Panc1 (cell line): Measurements from ENCODE around the gene TNFSF13. TPM values are rescaled to one million over a fixed set of nuclear protein-coding genes. Genes with fewer than 3 reads are reported as not detected.

Experiments used
- ATAC-seq: fragments of 200-7000 bp; cut with Tn5 transposase; 2 replicates; pipeline ENCODE4 v1.9.1; 2020; ENCODE audit warnings: mild to moderate bottlenecking, moderate library complexity
- BruUV-seq: library from RNA; stranded (reverse); fragments of 400-500 nt; replicated peaks from 2 replicates; lab custom pipeline; 2021; lab: Mats Ljungman, UMichigan
- CTCF ChIA-PET: fragments of 300-600 bp; sonication (Branson Sonifier 250); formaldehyde crosslinking; loops from one replicate; lab custom pipeline; 2022; ENCODE audit warnings: antibody characterized with exemption; lab: Charles Lee
- POLR2A ChIA-PET: fragments of 300-600 bp; sonication (Branson Sonifier 250); formaldehyde crosslinking; loops from one replicate; lab custom pipeline; 2022; ENCODE audit warnings: antibody characterized with exemption; lab: Charles Lee
- DNase-seq: peaks from one replicate; pipeline ENCODE4 v3.0.0-alpha.2; 2010; ENCODE audit warnings: low read depth, low spot score
- H3K27ac ChIP-seq: 2 replicates; pipeline ENCODE4 v1.5.1; 2011; ENCODE audit warnings: mild to moderate bottlenecking, low read length, inconsistent platforms
- H3K27me3 ChIP-seq: fragments of 200-500 bp; sonication (Bioruptor generic); 2 replicates; pipeline ENCODE4 v1.6.0; 2014; ENCODE audit warnings: low read length, inconsistent platforms; ENCODE audit not compliant: control insufficient read depth, insufficient read depth
- H3K36me3 ChIP-seq: fragments of 200-500 bp; sonication (Bioruptor generic); 2 replicates; pipeline ENCODE4 v1.5.1; 2014; ENCODE audit warnings: inconsistent platforms, mild to moderate bottlenecking, low read length, moderate library complexity; ENCODE audit not compliant: control insufficient read depth, insufficient read depth
- H3K4me1 ChIP-seq: 2 replicates; pipeline ENCODE4 v1.5.1; 2011; ENCODE audit warnings: inconsistent platforms, mild to moderate bottlenecking, low read length, moderate library complexity; ENCODE audit not compliant: control insufficient read depth, insufficient read depth
- H3K4me3 ChIP-seq, 2 experiments: 2 replicates each; pipeline ENCODE4 v1.5.1; 2011 to 2012; ENCODE audit warnings: low read depth in 2 of 2, low read length in 2 of 2, mild to moderate bottlenecking in 2 of 2, inconsistent platforms in 1 of 2, moderate library complexity in 1 of 2
- H3K9me3 ChIP-seq: fragments of 200-500 bp; sonication (Bioruptor generic); 2 replicates; pipeline ENCODE4 v1.5.1; 2014; ENCODE audit warnings: low read depth, mild to moderate bottlenecking, inconsistent platforms, low read length, moderate library complexity; ENCODE audit not compliant: control insufficient read depth, insufficient read depth
- POLR2AphosphoS5 ChIP-seq: IDR thresholded peaks from 2 replicates; pipeline ENCODE4 v1.6.1; 2012; ENCODE audit warnings: mild to moderate bottlenecking, low read depth, low read length, moderate library complexity
- SIN3A ChIP-seq: IDR thresholded peaks from 2 replicates; pipeline ENCODE4 v1.6.1; 2012; ENCODE audit warnings: low read depth, mild to moderate bottlenecking, low read length, moderate library complexity, borderline replicate concordance; ENCODE audit not compliant: insufficient read depth
- TCF7L2 ChIP-seq: IDR thresholded peaks from 2 replicates; pipeline ENCODE4 v1.6.1; 2011; ENCODE audit warnings: mild to moderate bottlenecking, low read depth, low read length, inconsistent platforms
- in situ Hi-C: cut with HindIII; loops from 2 replicates; pipeline ENCODE4 v1.10.0; 2016; ENCODE audit warnings: low sequenced_read_pairs, low pct_unique_long_range_greater_than_20kb
- intact Hi-C: fragments of 100-400 bp; cut with micrococcal nuclease; formaldehyde crosslinking; loops from one replicate; pipeline ENCODE4 v1.10.0; 2022; ENCODE audit not compliant: unreplicated experiment
- total RNA-seq: library from RNA; stranded (reverse); gene quantifications from one replicate; pipeline ENCODE4 v1.2.1, GENCODE V29; 2021; ENCODE audit not compliant: unreplicated experiment
- TF ChIP-seq, protein P1 (sequence below): fragments of 450-650 bp; IDR thresholded peaks from 2 replicates; pipeline ENCODE4 v1.5.1; 2017; ENCODE audit warnings: mild to moderate bottlenecking
- TF ChIP-seq, protein P2 (sequence below), 2 experiments: IDR thresholded peaks; 2 replicates each; pipeline ENCODE4 v1.6.1; 2011 to 2012; ENCODE audit warnings: low read depth in 2 of 2, control low read depth in 1 of 2, low read length in 1 of 2, mild to moderate bottlenecking in 1 of 2, moderate library complexity in 1 of 2; ENCODE audit not compliant: insufficient read depth in 1 of 2

Gene TNFSF13
- total RNA-seq, 1 experiment from 2014 or later, result 2.3 TPM

- Histone ChIP-seq H3K36me3 (peaks cover 10% of the 10 kb centered on the region), H3K9me3 (no peaks in the 10 kb centered on the region), H3K27ac (no peak overlapping the region), H3K4me3 (no peak overlapping the region), H3K4me1 (no peaks in the 10 kb centered on the region), H3K27me3 (no peaks in the 10 kb centered on the region)
- ATAC-seq, result no peak
- no peak for TF ChIP-seq TCF7L2
- no peak for TF ChIP-seq SIN3A
- TF ChIP-seq, protein P1, sequence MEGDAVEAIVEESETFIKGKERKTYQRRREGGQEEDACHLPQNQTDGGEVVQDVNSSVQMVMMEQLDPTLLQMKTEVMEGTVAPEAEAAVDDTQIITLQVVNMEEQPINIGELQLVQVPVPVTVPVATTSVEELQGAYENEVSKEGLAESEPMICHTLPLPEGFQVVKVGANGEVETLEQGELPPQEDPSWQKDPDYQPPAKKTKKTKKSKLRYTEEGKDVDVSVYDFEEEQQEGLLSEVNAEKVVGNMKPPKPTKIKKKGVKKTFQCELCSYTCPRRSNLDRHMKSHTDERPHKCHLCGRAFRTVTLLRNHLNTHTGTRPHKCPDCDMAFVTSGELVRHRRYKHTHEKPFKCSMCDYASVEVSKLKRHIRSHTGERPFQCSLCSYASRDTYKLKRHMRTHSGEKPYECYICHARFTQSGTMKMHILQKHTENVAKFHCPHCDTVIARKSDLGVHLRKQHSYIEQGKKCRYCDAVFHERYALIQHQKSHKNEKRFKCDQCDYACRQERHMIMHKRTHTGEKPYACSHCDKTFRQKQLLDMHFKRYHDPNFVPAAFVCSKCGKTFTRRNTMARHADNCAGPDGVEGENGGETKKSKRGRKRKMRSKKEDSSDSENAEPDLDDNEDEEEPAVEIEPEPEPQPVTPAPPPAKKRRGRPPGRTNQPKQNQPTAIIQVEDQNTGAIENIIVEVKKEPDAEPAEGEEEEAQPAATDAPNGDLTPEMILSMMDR, result no peak
- no peak for TF ChIP-seq POLR2AphosphoS5
- TF ChIP-seq, protein P2, sequence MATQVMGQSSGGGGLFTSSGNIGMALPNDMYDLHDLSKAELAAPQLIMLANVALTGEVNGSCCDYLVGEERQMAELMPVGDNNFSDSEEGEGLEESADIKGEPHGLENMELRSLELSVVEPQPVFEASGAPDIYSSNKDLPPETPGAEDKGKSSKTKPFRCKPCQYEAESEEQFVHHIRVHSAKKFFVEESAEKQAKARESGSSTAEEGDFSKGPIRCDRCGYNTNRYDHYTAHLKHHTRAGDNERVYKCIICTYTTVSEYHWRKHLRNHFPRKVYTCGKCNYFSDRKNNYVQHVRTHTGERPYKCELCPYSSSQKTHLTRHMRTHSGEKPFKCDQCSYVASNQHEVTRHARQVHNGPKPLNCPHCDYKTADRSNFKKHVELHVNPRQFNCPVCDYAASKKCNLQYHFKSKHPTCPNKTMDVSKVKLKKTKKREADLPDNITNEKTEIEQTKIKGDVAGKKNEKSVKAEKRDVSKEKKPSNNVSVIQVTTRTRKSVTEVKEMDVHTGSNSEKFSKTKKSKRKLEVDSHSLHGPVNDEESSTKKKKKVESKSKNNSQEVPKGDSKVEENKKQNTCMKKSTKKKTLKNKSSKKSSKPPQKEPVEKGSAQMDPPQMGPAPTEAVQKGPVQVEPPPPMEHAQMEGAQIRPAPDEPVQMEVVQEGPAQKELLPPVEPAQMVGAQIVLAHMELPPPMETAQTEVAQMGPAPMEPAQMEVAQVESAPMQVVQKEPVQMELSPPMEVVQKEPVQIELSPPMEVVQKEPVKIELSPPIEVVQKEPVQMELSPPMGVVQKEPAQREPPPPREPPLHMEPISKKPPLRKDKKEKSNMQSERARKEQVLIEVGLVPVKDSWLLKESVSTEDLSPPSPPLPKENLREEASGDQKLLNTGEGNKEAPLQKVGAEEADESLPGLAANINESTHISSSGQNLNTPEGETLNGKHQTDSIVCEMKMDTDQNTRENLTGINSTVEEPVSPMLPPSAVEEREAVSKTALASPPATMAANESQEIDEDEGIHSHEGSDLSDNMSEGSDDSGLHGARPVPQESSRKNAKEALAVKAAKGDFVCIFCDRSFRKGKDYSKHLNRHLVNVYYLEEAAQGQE (IDR thresholded peaks at IDR 0.05; ENCODE audit: insufficient read depth in 1 of 2, low read depth in 2 of 2, low read length in 1 of 2), result no peak
- intact Hi-C loops, result no loop called here
- POLR2A ChIA-PET, result no interaction called here
- CTCF ChIA-PET, result no interaction called here
- no TSS peak for BruUV-seq
- in situ Hi-C loops, result no loop called here
- no peak for DNase-seq
These were observed 46.4 kb upstream of the TNFSF13 start for GRCh38 chr17:7512105-7512504.

- in situ Hi-C loops (no loop called here), intact Hi-C loops (no loop called here)
- no peaks in the 10 kb centered on the region for H3K4me1 ChIP-seq
- BruUV-seq, result no TSS peak
- ChIA-PET POLR2A (interaction anchor here (0.6 kb wide), 1 partner anchor 197 kb away, joined by 3 read pairs; no protein-coding TSS in a partner anchor), CTCF (interaction anchor here (0.6 to 1.9 kb wide), 2 partner anchors 23 to 47 kb away, joined by 4 to 10 read pairs; no protein-coding TSS in a partner anchor)
- H3K27me3 ChIP-seq, result no peaks in the 10 kb centered on the region
- ATAC-seq (no peak), DNase-seq (no peak)
- H3K36me3 ChIP-seq, result peaks cover 9% of the 10 kb centered on the region
- H3K9me3 ChIP-seq, result no peaks in the 10 kb centered on the region
- no peak for TF ChIP-seq SIN3A
- no peak for TF ChIP-seq POLR2AphosphoS5
- TF ChIP-seq, protein P2 (IDR thresholded peaks at IDR 0.05; ENCODE audit: insufficient read depth in 1 of 2, low read depth in 2 of 2, low read length in 1 of 2), result no peak
- TF ChIP-seq TCF7L2, result no peak
- TF ChIP-seq, protein P1, result no peak
- no peak overlapping the region for H3K27ac ChIP-seq
- no peak overlapping the region for H3K4me3 ChIP-seq
These were observed 45.6 kb upstream of the TNFSF13 start for GRCh38 chr17:7512824-7513540.
